HAP-1 (cell line): ENCODE measurements around the gene CD247.

Experiments
- DNase-seq, 2 experiments: peaks; one replicate each; pipeline ENCODE4 v3.0.0-alpha.2; 2016 to 2020; ENCODE audit warnings: low spot score in 2 of 2
- H3K27me3 ChIP-seq: fragments of 250-450 bp; sonication (Bioruptor Pico); 2 replicates; pipeline ENCODE4 v1.5.1; 2020; ENCODE audit warnings: low read depth, mild to moderate bottlenecking, moderate library complexity
- H3K36me3 ChIP-seq: fragments of 250-450 bp; sonication (Bioruptor Pico); replicated peaks from 2 replicates; pipeline ENCODE4 v1.5.1; 2020; ENCODE audit warnings: mild to moderate bottlenecking
- H3K4me1 ChIP-seq: fragments of 250-450 bp; sonication (Bioruptor Pico); 2 replicates; pipeline ENCODE4 v1.5.1; 2020; ENCODE audit warnings: mild to moderate bottlenecking
- H3K4me3 ChIP-seq: fragments of 250-450 bp; sonication (Bioruptor Pico); 2 replicates; pipeline ENCODE4 v1.5.1; 2020; ENCODE audit warnings: mild to moderate bottlenecking, moderate library complexity
- H3K9me3 ChIP-seq: fragments of 250-450 bp; sonication (Bioruptor Pico); 2 replicates; pipeline ENCODE4 v1.5.1; 2020; ENCODE audit warnings: mild to moderate bottlenecking, moderate library complexity
- in situ Hi-C: fragments of 300-500 bp; cut with MboI; formaldehyde crosslinking; loops from 3 replicates; pipeline ENCODE4 v1.14.3; 2020; ENCODE audit warnings: low sequenced_read_pairs, inconsistent platforms, mixed read lengths

Gene CD247

GRCh38 chr1:167387251-167387910 lies 130.9 kb downstream of the CD247 start:
- no peak for DNase-seq
- in situ Hi-C loops: no loop called here
- Histone ChIP-seq H3K9me3 (no peaks in the 10 kb centered on the region), H3K4me1 (no peaks in the 10 kb centered on the region), H3K4me3 (no peak overlapping the region), H3K27me3 (no peaks in the 10 kb centered on the region), H3K36me3 (peaks cover 6% of the 10 kb centered on the region)
